HEK293T (cell line): ENCODE results near the gene WDR54.

Experiments used
- CTCF ChIA-PET: fragments of 350-600 bp; formaldehyde crosslinking; extraction: SDS; loops from one replicate; lab custom pipeline; 2021; ENCODE audit warnings: antibody characterized with exemption, inconsistent platforms; lab: Yijun Ruan, JAX
- POLR2A ChIA-PET: fragments of 350-600 bp; formaldehyde crosslinking; extraction: SDS; loops from one replicate; lab custom pipeline; 2020; ENCODE audit warnings: antibody characterized with exemption, inconsistent platforms; lab: Yijun Ruan, JAX
- DNase-seq: peaks from one replicate; pipeline ENCODE4 v3.0.0; 2012; ENCODE audit warnings: mixed read lengths; ENCODE audit errors: extremely low spot score
- ARNT ChIP-seq: fragments of 450-650 bp; IDR thresholded peaks from 2 replicates; pipeline ENCODE4 v1.6.1; 2017; ENCODE audit warnings: mild to moderate bottlenecking
- BHLHE40 ChIP-seq: fragments of 450-650 bp; IDR thresholded peaks from 2 replicates; pipeline ENCODE4 v1.6.1; 2016; ENCODE audit warnings: mild to moderate bottlenecking, moderate library complexity, borderline replicate concordance
- CTBP1 ChIP-seq: fragments of 450-650 bp; IDR thresholded peaks from 2 replicates; pipeline ENCODE4 v1.6.1; 2016; ENCODE audit warnings: borderline replicate concordance
- ELF4 ChIP-seq: fragments of 450-650 bp; IDR thresholded peaks from 2 replicates; pipeline ENCODE4 v1.6.1; 2017; ENCODE audit warnings: antibody characterized with exemption
- FOXA1 ChIP-seq: fragments of 450-650 bp; IDR thresholded peaks from 2 replicates; pipeline ENCODE4 v1.6.1; 2016; ENCODE audit warnings: mild to moderate bottlenecking
- FOXK2 ChIP-seq: fragments of 450-650 bp; IDR thresholded peaks from 2 replicates; pipeline ENCODE4 v1.6.1; 2016; ENCODE audit warnings: mild to moderate bottlenecking
- FOXM1 ChIP-seq: fragments of 450-650 bp; IDR thresholded peaks from 2 replicates; pipeline ENCODE4 v1.6.1; 2017; ENCODE audit warnings: mild to moderate bottlenecking, borderline replicate concordance
- HDGF ChIP-seq: fragments of 450-650 bp; IDR thresholded peaks from 2 replicates; pipeline ENCODE4 v1.6.1; 2017; ENCODE audit warnings: antibody characterized with exemption, borderline replicate concordance
- L3MBTL2 ChIP-seq: fragments of 450-650 bp; conservative IDR thresholded peaks from 2 replicates; pipeline ENCODE4 v1.6.1; 2016; ENCODE audit warnings: mild to moderate bottlenecking
- LEF1 ChIP-seq: fragments of 450-650 bp; IDR thresholded peaks from 2 replicates; pipeline ENCODE4 v1.6.1; 2017; ENCODE audit warnings: mild to moderate bottlenecking, borderline replicate concordance
- NFRKB ChIP-seq: fragments of 450-650 bp; IDR thresholded peaks from 2 replicates; pipeline ENCODE4 v1.6.1; 2016; ENCODE audit warnings: mild to moderate bottlenecking, moderate library complexity
- PKNOX1 ChIP-seq: fragments of 450-650 bp; IDR thresholded peaks from 2 replicates; pipeline ENCODE4 v1.6.1; 2016
- SP1 ChIP-seq: fragments of 450-650 bp; IDR thresholded peaks from 2 replicates; pipeline ENCODE4 v1.6.1; 2017
- SUZ12 ChIP-seq: fragments of 450-650 bp; IDR thresholded peaks from 2 replicates; pipeline ENCODE4 v1.6.1; 2016; ENCODE audit warnings: mild to moderate bottlenecking
- TARDBP ChIP-seq: fragments of 450-650 bp; IDR thresholded peaks from 2 replicates; pipeline ENCODE4 v1.6.1; 2016
- ZNF384 ChIP-seq: fragments of 450-650 bp; IDR thresholded peaks from 2 replicates; pipeline ENCODE4 v1.6.1; 2016

The WDR54 gene

GRCh38 chr2:74426181-74426758 lies 4.7 kb downstream of the WDR54 start:
- DNase-seq: no peak
- no peak for TF ChIP-seq SP1
- no peak for TF ChIP-seq TARDBP
- TF ChIP-seq FOXA1: no peak
- no peak for TF ChIP-seq LEF1
- TF ChIP-seq FOXM1: no peak
- no peak for TF ChIP-seq HDGF
- no peak for TF ChIP-seq SUZ12
- TF ChIP-seq ZNF384: no peak
- ChIA-PET POLR2A (interaction anchor here (1.1 to 2.0 kb wide), 2 partner anchors 31 to 32 kb away, joined by 5 to 7 read pairs; partner anchors contain the start of gene WBP1), CTCF (no interaction called here)

- DNase-seq: no peak
- CTCF ChIA-PET: interaction anchor here (0.5 kb wide), 1 partner anchor 150 kb away, joined by 3 read pairs; no protein-coding TSS in a partner anchor
- POLR2A ChIA-PET: interaction anchor here (0.9 to 3.8 kb wide), 3 partner anchors 12 to 36 kb away, joined by 3 to 18 read pairs (median 6); partner anchors contain the start of gene WBP1
- TF ChIP-seq PKNOX1: no peak
- TF ChIP-seq SP1: no peak
- no peak for TF ChIP-seq HDGF
Measured at GRCh38 chr2:74427551-74427950, 6.0 kb downstream of the WDR54 start.

- ChIA-PET CTCF (no interaction called here), POLR2A (interaction anchor here (1.0 to 3.8 kb wide), 2 partner anchors 11 to 26 kb away, joined by 3 to 18 read pairs; partner anchors contain the start of gene INO80B)
- TF ChIP-seq NFRKB (no peak), FOXM1 (no peak), LEF1 (no peak), ELF4 (no peak), L3MBTL2 (no peak), ZNF384 (no peak), BHLHE40 (no peak), SP1 (no peak)
- DNase-seq: no peak
Measured at GRCh38 chr2:74428675-74429074, 7.1 kb downstream of the WDR54 start.

- TF ChIP-seq FOXK2: no peak
- TF ChIP-seq ELF4: no peak
- no peak for TF ChIP-seq NFRKB
- no peak for TF ChIP-seq LEF1
- no peak for TF ChIP-seq ZNF384
- no peak for TF ChIP-seq FOXA1
- TF ChIP-seq SP1: no peak
- no peak for TF ChIP-seq PKNOX1
- no peak for TF ChIP-seq HDGF
- TF ChIP-seq BHLHE40: no peak
- no peak for TF ChIP-seq FOXM1
- TF ChIP-seq CTBP1: no peak
- TF ChIP-seq TARDBP: no peak
- no peak for TF ChIP-seq SUZ12
- no peak for TF ChIP-seq ARNT
- TF ChIP-seq L3MBTL2: no peak
- ChIA-PET POLR2A (interaction anchor here (0.9 to 3.8 kb wide), 3 partner anchors 10 to 38 kb away, joined by 3 to 18 read pairs (median 3); partner anchors contain the start of gene INO80B), CTCF (no interaction called here)
- DNase-seq: no peak
Measured at GRCh38 chr2:74429487-74430451, 8.2 kb downstream of the WDR54 start.

GRCh38 chr2:74430502-74430901 lies 9.0 kb downstream of the WDR54 start:
- no peak for DNase-seq
- TF ChIP-seq FOXM1 (no peak), ELF4 (no peak)
- ChIA-PET POLR2A (interaction anchor here (0.9 to 3.8 kb wide), 4 partner anchors 9 to 28 kb away, joined by 3 to 18 read pairs (median 8); partner anchors contain the start of genes INO80B and WBP1), CTCF (no interaction called here)

- no peak for DNase-seq
- POLR2A ChIA-PET: interaction anchor here (1.7 kb wide), 1 partner anchor 22 kb away, joined by 6 read pairs; the partner anchor contains the start of gene WBP1
- TF ChIP-seq HDGF (no peak), FOXA1 (no peak), SP1 (no peak), FOXM1 (no peak), ELF4 (no peak), SUZ12 (no peak), BHLHE40 (no peak)
- CTCF ChIA-PET: no interaction called here
Measured at GRCh38 chr2:74436111-74436805, 14.7 kb downstream of the WDR54 start.
